Neutrophil (primary cell): ENCODE results near the gene ZFP36L2.
A peak's percentile ranks its signal among the peaks of the same experiment; 100 is the strongest.

Experiments
- H3K27ac ChIP-seq: fragments of 200-600 bp; sonication (generic); 2 replicates; pipeline ENCODE4 v1.5.1; 2016; ENCODE audit warnings: mild to moderate bottlenecking, moderate library complexity
- H3K27me3 ChIP-seq: fragments of 200-600 bp; sonication (generic); 2 replicates; pipeline ENCODE4 v1.6.0; 2016; ENCODE audit warnings: mild to moderate bottlenecking
- H3K36me3 ChIP-seq: fragments of 200-600 bp; sonication (generic); 2 replicates; pipeline ENCODE4 v1.5.1; 2017
- H3K4me1 ChIP-seq, 2 experiments: fragments of 200-600 bp in 1 of 2; sonication (generic) in 1 of 2; 1 replicate in 1 of 2; 2 replicates in 1 of 2; pipeline versions ENCODE4 v1.5.1 to v1.6.1; 2013 to 2016; ENCODE audit warnings: low read depth in 1 of 2, low read length in 1 of 2, mild to moderate bottlenecking in 1 of 2, moderate library complexity in 1 of 2; ENCODE audit not compliant: control insufficient read depth in 1 of 2, insufficient read depth in 1 of 2
- H3K4me3 ChIP-seq, 2 experiments: fragments of 200-600 bp in 1 of 2; sonication (generic) in 1 of 2; 1 replicate in 1 of 2; 2 replicates in 1 of 2; pipeline ENCODE4 v1.5.1; 2013 to 2016; ENCODE audit warnings: low read depth in 1 of 2, low read length in 1 of 2, mild to moderate bottlenecking in 1 of 2, moderate library complexity in 1 of 2
- H3K9me3 ChIP-seq: fragments of 200-600 bp; sonication (generic); 2 replicates; pipeline ENCODE4 v1.5.1; 2016
- TF ChIP-seq, protein P1 (sequence below): fragments of 200-600 bp; sonication (generic); IDR thresholded peaks from 2 replicates; pipeline ENCODE4 v1.5.1; 2016; ENCODE audit warnings: antibody characterized with exemption

ZFP36L2 gene

DNA sequence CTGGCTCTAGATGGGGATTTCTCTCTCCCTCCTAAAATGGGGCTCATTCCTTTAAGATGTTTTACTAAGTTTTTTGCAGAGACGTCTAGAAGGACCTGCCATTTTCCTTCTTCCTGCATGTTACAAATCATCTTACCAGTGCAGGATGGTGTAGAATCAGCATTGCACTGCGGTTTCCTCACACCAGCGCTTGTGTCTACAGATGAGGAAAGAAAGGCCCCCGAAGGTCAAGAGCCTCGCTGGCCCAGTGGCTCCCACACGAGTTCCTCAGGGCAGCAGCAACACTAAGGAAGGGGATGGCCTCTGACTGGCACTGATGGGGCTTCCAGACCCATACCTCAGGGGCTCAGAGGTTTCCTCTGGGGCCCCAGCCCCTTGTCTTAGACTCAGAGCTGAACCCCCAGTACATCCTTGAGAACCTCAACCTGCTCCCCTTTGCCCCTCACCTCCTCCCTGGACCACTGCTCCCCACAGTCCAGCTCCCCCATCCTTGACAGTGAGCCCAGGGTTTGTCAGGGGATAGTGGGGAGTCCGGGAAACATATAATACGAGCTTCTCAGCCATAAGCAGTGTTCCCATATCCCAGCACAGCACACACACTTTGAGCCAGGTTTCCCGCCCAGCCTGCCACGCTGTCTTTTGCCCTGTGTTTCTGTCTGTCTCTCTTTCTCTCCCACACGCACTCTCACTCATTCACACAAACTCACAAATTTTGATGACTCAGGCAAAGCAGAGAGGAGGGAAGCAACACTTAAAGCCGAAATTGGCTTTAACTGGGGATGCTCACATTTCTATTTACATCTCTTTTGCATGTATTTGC is 29.4 kb downstream of the ZFP36L2 start:
- H3K4me3 ChIP-seq = no peak overlapping the region
- no peaks in the 10 kb centered on the region for H3K36me3 ChIP-seq
- TF ChIP-seq, protein P1, sequence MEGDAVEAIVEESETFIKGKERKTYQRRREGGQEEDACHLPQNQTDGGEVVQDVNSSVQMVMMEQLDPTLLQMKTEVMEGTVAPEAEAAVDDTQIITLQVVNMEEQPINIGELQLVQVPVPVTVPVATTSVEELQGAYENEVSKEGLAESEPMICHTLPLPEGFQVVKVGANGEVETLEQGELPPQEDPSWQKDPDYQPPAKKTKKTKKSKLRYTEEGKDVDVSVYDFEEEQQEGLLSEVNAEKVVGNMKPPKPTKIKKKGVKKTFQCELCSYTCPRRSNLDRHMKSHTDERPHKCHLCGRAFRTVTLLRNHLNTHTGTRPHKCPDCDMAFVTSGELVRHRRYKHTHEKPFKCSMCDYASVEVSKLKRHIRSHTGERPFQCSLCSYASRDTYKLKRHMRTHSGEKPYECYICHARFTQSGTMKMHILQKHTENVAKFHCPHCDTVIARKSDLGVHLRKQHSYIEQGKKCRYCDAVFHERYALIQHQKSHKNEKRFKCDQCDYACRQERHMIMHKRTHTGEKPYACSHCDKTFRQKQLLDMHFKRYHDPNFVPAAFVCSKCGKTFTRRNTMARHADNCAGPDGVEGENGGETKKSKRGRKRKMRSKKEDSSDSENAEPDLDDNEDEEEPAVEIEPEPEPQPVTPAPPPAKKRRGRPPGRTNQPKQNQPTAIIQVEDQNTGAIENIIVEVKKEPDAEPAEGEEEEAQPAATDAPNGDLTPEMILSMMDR = no peak
- H3K4me1 ChIP-seq = peaks cover 80 to 85% of the 10 kb centered on the region in 2 experiments
- no peaks in the 10 kb centered on the region for H3K27me3 ChIP-seq
- peak overlapping the region; percentile 69 for H3K27ac ChIP-seq
- H3K9me3 ChIP-seq = no peaks in the 10 kb centered on the region

GRCh38 chr2:43194121-43194869 is 32.1 kb downstream of the ZFP36L2 start:
- peak overlapping the region; percentile 59 for H3K27ac ChIP-seq

GRCh38 chr2:43193652-43194120 is 32.7 kb downstream of the ZFP36L2 start:
- TF ChIP-seq, protein P1 = no peak
- no peak overlapping the region for H3K4me3 ChIP-seq
- no peaks in the 10 kb centered on the region for H3K9me3 ChIP-seq
- H3K4me1 ChIP-seq = peaks cover 62 to 69% of the 10 kb centered on the region in 2 experiments
- H3K36me3 ChIP-seq = no peaks in the 10 kb centered on the region
- H3K27me3 ChIP-seq = no peaks in the 10 kb centered on the region
- H3K27ac ChIP-seq = peak overlapping the region; percentile 59

More at GRCh38 chr2:43194121-43194869, 32.1 kb downstream of the ZFP36L2 start:
- H3K9me3 ChIP-seq = no peaks in the 10 kb centered on the region
- peaks cover 65 to 72% of the 10 kb centered on the region in 2 experiments for H3K4me1 ChIP-seq
- TF ChIP-seq, protein P1 = no peak
- H3K36me3 ChIP-seq = no peaks in the 10 kb centered on the region
- no peak overlapping the region for H3K4me3 ChIP-seq
- H3K27me3 ChIP-seq = no peaks in the 10 kb centered on the region

DNA sequence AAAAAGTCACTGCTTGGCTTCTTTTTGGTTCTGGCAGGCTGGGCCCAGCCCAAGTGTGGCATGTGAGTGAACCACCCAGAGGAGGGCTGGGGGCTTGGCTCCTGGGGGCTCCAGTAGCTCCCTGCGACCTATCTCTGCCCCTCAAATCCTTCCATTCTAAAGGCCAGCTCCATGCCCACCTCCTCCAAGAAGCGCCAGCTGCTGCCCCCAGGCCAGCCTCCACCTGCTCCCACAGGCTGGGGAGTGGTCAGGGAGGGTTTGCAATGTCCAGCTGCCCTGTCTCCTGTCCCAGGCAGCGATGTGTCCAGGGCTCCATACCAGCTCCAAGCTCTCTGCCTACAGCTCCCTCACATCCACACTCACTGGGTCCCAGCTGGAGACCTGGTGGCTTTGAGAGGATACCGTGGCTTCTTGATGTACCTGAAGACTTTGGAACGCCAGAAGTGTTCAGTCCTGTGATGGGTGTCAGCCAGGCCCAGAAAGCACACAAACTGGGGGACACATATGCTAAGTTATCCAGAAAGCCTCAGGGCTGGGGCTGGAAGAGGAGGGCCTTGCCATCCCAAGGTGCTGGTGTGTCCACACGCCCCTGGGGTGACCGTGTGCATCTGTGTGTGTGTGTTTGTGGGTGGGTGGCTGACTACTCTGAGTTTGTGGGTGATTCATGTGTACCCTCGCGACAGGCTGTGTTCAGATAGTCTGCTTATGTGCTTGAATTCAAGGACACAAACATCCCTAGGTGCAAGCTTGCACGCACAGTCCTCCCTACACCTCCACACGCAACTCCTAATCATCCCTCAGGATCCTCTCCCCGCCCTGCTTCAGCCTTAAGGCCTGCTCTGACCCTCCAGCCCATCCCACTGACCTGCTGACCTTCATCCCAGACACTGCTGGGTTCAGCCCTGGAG is 33.4 kb downstream of the ZFP36L2 start:
- Histone ChIP-seq H3K9me3 (no peaks in the 10 kb centered on the region), H3K36me3 (no peaks in the 10 kb centered on the region), H3K27ac (peak overlapping the region; percentile 59), H3K4me1 (peaks cover 56 to 63% of the 10 kb centered on the region in 2 experiments), H3K27me3 (no peaks in the 10 kb centered on the region), H3K4me3 (no peak overlapping the region)
- TF ChIP-seq, protein P1 = no peak

DNA sequence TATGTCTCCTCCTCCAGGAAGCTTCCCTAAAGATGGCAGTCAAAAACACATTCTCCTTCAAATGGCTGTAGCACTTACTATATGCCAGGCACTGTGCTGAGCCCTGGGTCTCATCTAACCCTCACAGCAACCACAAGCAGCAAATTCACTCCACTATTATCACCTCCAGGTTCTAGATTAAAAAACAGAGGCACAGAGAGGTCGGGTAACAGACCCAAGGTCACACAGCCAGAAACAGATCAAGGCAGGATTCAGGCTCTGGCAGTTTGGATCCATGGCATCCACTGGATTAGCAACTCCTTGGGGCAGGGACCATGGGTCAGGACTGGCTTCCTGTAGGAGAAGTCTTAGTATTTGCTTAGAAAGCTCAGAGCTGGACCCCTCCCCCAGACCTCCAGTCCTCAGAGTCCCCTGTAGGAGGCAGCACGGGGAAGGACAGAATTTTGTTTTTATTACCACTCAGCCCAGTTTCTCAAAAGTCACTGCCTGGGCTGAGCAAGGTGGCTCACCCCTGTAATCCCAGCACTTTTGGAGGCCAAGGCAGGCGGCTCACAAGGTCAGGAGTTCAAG is 34.4 kb downstream of the ZFP36L2 start:
- TF ChIP-seq, protein P1 = peak; percentile 67
- Histone ChIP-seq H3K27me3 (no peaks in the 10 kb centered on the region), H3K36me3 (no peaks in the 10 kb centered on the region), H3K27ac (peak overlapping the region; percentile 65), H3K9me3 (no peaks in the 10 kb centered on the region), H3K4me3 (no peak overlapping the region), H3K4me1 (peaks cover 48 to 53% of the 10 kb centered on the region in 2 experiments)
